ENCODE measurements around the gene UCP1. TPM values are rescaled to one million over a fixed set of nuclear protein-coding genes. Genes with fewer than 3 reads are reported as not detected.
A peak's percentile ranks its signal among the peaks of the same experiment; 100 is the strongest.

UCP1 gene
- polyA plus RNA-seq, 3 donors: not detected

- DNase-seq: no peak
- H3K9me3 ChIP-seq (replicated peaks in 1 of 2; ENCODE audit: control insufficient read depth in 1 of 2, insufficient read depth in 1 of 2, low read length in 2 of 2): no peaks in the 10 kb centered on the region
- no peak overlapping the region for H2AFZ ChIP-seq (ENCODE audit: insufficient read depth, low read depth, low read length, poor library complexity, severe bottlenecking)
- no peak overlapping the region for H3K27ac ChIP-seq (ENCODE audit: low read depth in 1 of 2, low read length in 2 of 2)
- peaks cover 30 to 43% of the 10 kb centered on the region in 2 donors for H3K36me3 Mint-ChIP-seq
- intact Hi-C loops (cut with micrococcal nuclease): no loop called here
- no peaks in the 10 kb centered on the region for H3K27me3 ChIP-seq (ENCODE audit: control insufficient read depth in 2 of 2, insufficient read depth in 2 of 2, low read length in 2 of 2)
- WGBS (ENCODE audit: insufficient coverage): 83% methylated on average over 1 of the region's 1 CpG
- H3K27me3 Mint-ChIP-seq (ENCODE audit: low read depth in 3 of 3): no peaks in the 10 kb centered on the region
- peaks cover 7% of the 10 kb centered on the region for H3K4me1 Mint-ChIP-seq
- no peak overlapping the region for H3K4me3 Mint-ChIP-seq
- peak overlapping the region in 1 of 7 donors; percentile 41 for H3K27ac Mint-ChIP-seq
- H3K9me3 Mint-ChIP-seq: peaks cover 0 to 4% (median 0%) of the 10 kb centered on the region in 7 donors
- TF ChIP-seq CTCF (IDR thresholded peaks at IDR 0.05): no peak
- H3K79me2 ChIP-seq (ENCODE audit: insufficient read depth, low read length): peaks cover 11% of the 10 kb centered on the region
- H3K4me2 ChIP-seq (replicated peaks; ENCODE audit: extremely low read depth, low read length, poor library complexity, severe bottlenecking): no peak overlapping the region
- H3K9ac ChIP-seq (ENCODE audit: insufficient read depth, low read length, poor library complexity, severe bottlenecking): no peak overlapping the region
- no peak overlapping the region for H3K4me3 ChIP-seq (replicated peaks in 1 of 3; ENCODE audit: low read depth in 2 of 3, low read length in 3 of 3)
- H3K4me1 ChIP-seq (ENCODE audit: control insufficient read depth in 1 of 2, insufficient read depth in 2 of 2, low read length in 2 of 2): peaks cover 5 to 8% of the 10 kb centered on the region in 2 donors
- H3K36me3 ChIP-seq (replicated peaks in 1 of 2; ENCODE audit: control insufficient read depth in 1 of 2, insufficient read depth in 2 of 2, low read length in 2 of 2): peaks cover 4 to 29% of the 10 kb centered on the region in 2 donors
- no peaks in the 10 kb centered on the region for H4K20me1 ChIP-seq (ENCODE audit: insufficient read depth, low read length)
Measured at GRCh38 chr4:140529434-140529833, 39.3 kb downstream of the UCP1 start.

GRCh38 chr4:140523857-140524742 is 44.7 kb downstream of the UCP1 start, which contains the start of gene ELMOD2:
TSS of gene ELMOD2 (plus strand) at chr4:140524168. CDS start at chr4:140525429, 1,261 bp downstream.
- H3K9ac ChIP-seq (ENCODE audit: insufficient read depth, low read length, poor library complexity, severe bottlenecking): peak within 1 kb of the TSS; percentile 91
- H3K4me3 ChIP-seq (replicated peaks in 1 of 3; ENCODE audit: low read depth in 2 of 3, low read length in 3 of 3): peak within 1 kb of the TSS; percentile 63 to 93 (median 82)
- peaks cover 0 to 2% (median 2%) of the 10 kb centered on the region in 3 donors for H3K27me3 Mint-ChIP-seq (ENCODE audit: low read depth in 3 of 3)
- peaks cover 12% of the 10 kb centered on the region for H3K4me1 Mint-ChIP-seq
- no peaks in the 10 kb centered on the region for H4K20me1 ChIP-seq (ENCODE audit: insufficient read depth, low read length)
- DNase-seq: peak; percentile 96 to 97 (median 97)
- H3K27me3 ChIP-seq (ENCODE audit: control insufficient read depth in 2 of 2, insufficient read depth in 2 of 2, low read length in 2 of 2): no peaks in the 10 kb centered on the region
- under 1% methylated on average over 71 of the region's 77 CpGs for WGBS (ENCODE audit: insufficient coverage)
- peak within 1 kb of the TSS; percentile 82 to 95 for H3K4me3 Mint-ChIP-seq
- peaks cover 15% of the 10 kb centered on the region for H3K79me2 ChIP-seq (ENCODE audit: insufficient read depth, low read length)
- peak within 1 kb of the TSS; percentile 83 to 95 (median 89) for H3K27ac Mint-ChIP-seq
- peak within 1 kb of the TSS; percentile 38 to 91 for H3K27ac ChIP-seq (ENCODE audit: low read depth in 1 of 2, low read length in 2 of 2)
- H3K4me1 ChIP-seq (ENCODE audit: control insufficient read depth in 1 of 2, insufficient read depth in 2 of 2, low read length in 2 of 2): peaks cover 12 to 15% of the 10 kb centered on the region in 2 donors
- H3K4me2 ChIP-seq (replicated peaks; ENCODE audit: extremely low read depth, low read length, poor library complexity, severe bottlenecking): peak within 1 kb of the TSS; percentile 82
- H3K9me3 Mint-ChIP-seq: peaks cover 0 to 8% (median 0%) of the 10 kb centered on the region in 7 donors
- peaks cover 4 to 15% of the 10 kb centered on the region in 2 donors for H3K36me3 ChIP-seq (replicated peaks in 1 of 2; ENCODE audit: control insufficient read depth in 1 of 2, insufficient read depth in 2 of 2, low read length in 2 of 2)
- TF ChIP-seq CTCF (IDR thresholded peaks at IDR 0.05): peak; percentile 91
- H3K9me3 ChIP-seq (replicated peaks in 1 of 2; ENCODE audit: control insufficient read depth in 1 of 2, insufficient read depth in 1 of 2, low read length in 2 of 2): no peaks in the 10 kb centered on the region
- peak within 1 kb of the TSS; percentile 100 for H2AFZ ChIP-seq (ENCODE audit: insufficient read depth, low read depth, low read length, poor library complexity, severe bottlenecking)
- peaks cover 14 to 21% of the 10 kb centered on the region in 2 donors for H3K36me3 Mint-ChIP-seq
- intact Hi-C loops (cut with micrococcal nuclease): loop anchor here (5.0 kb wide), 3 partner anchors 147 to 1447 kb away; partner anchors contain the start of gene SCOC (in 1 of the 2)
